Parathyroid adenoma (tissue), 2 donors: Measurements from ENCODE around the gene OBSL1.
A peak's percentile ranks its signal among the peaks of the same experiment; 100 is the strongest.

ENCODE experiments used
- H2AFZ ChIP-seq: fragments of 300-600 bp; sonication (generic); one replicate; pipeline ENCODE4 v1.7.0; 2017; ENCODE audit warnings: antibody characterized with exemption, mild to moderate bottlenecking
- H3K27ac ChIP-seq: fragments of 300-600 bp; sonication (generic); one replicate; pipeline ENCODE4 v1.7.0; 2017
- H3K27me3 ChIP-seq: fragments of 300-600 bp; sonication (generic); one replicate; pipeline ENCODE4 v1.7.0; 2017; ENCODE audit warnings: low read length; ENCODE audit not compliant: control insufficient read depth, insufficient read depth
- H3K36me3 ChIP-seq: fragments of 300-600 bp; sonication (generic); one replicate; pipeline ENCODE4 v1.7.0; 2017; ENCODE audit warnings: low read length; ENCODE audit not compliant: control insufficient read depth, insufficient read depth
- H3K4me1 ChIP-seq: fragments of 300-600 bp; sonication (generic); one replicate; pipeline ENCODE4 v1.7.0; 2017; ENCODE audit warnings: control low read depth
- H3K4me2 ChIP-seq: fragments of 300-600 bp; sonication (generic); one replicate; pipeline ENCODE4 v1.7.0; 2017; ENCODE audit warnings: low read length
- H3K4me3 ChIP-seq: fragments of 300-600 bp; sonication (generic); one replicate; pipeline ENCODE4 v1.7.0; 2017; ENCODE audit warnings: low read depth, low read length
- H3K79me2 ChIP-seq: fragments of 300-600 bp; sonication (generic); one replicate; pipeline ENCODE4 v1.7.0; 2017; ENCODE audit warnings: control low read depth
- H3K9ac ChIP-seq: fragments of 300-600 bp; sonication (generic); one replicate; pipeline ENCODE4 v1.7.0; 2017; ENCODE audit warnings: mild to moderate bottlenecking
- H3K9me3 ChIP-seq: fragments of 300-600 bp; sonication (generic); one replicate; pipeline ENCODE4 v1.7.0; 2017; ENCODE audit warnings: low read length; ENCODE audit not compliant: control insufficient read depth
- CTCF ChIP-seq: fragments of 300-600 bp; sonication (generic); IDR thresholded peaks from one replicate; pipeline ENCODE4 v1.7.0; 2017; ENCODE audit warnings: antibody characterized with exemption, mild to moderate bottlenecking
- donor health status: primary hyperparathyroidism.

OBSL1 gene

GRCh38 chr2:219509780-219510511, 61.4 kb downstream of the OBSL1 start:
- H3K9ac ChIP-seq: no peak overlapping the region
- H3K4me1 ChIP-seq: peaks cover 14% of the 10 kb centered on the region
- H3K36me3 ChIP-seq: no peaks in the 10 kb centered on the region
- H2AFZ ChIP-seq: peak overlapping the region; percentile 11
- no peaks in the 10 kb centered on the region for H3K9me3 ChIP-seq
- peak; percentile 56 for TF ChIP-seq CTCF
- H3K79me2 ChIP-seq: no peaks in the 10 kb centered on the region
- H3K27ac ChIP-seq: no peak overlapping the region
- no peak overlapping the region for H3K4me2 ChIP-seq
- peaks cover 14% of the 10 kb centered on the region for H3K27me3 ChIP-seq
- H3K4me3 ChIP-seq: no peak overlapping the region

GRCh38 chr2:219508971-219509779, 62.2 kb downstream of the OBSL1 start:
- no peak for TF ChIP-seq CTCF
- H2AFZ ChIP-seq: no peak overlapping the region
- no peak overlapping the region for H3K9ac ChIP-seq
- no peaks in the 10 kb centered on the region for H3K9me3 ChIP-seq
- no peak overlapping the region for H3K27ac ChIP-seq
- H3K36me3 ChIP-seq: no peaks in the 10 kb centered on the region
- H3K79me2 ChIP-seq: no peaks in the 10 kb centered on the region
- H3K27me3 ChIP-seq: peaks cover 14% of the 10 kb centered on the region
- no peak overlapping the region for H3K4me2 ChIP-seq
- H3K4me1 ChIP-seq: peaks cover 10% of the 10 kb centered on the region
- no peak overlapping the region for H3K4me3 ChIP-seq

- no peak overlapping the region for H3K9ac ChIP-seq
- no peak overlapping the region for H3K27ac ChIP-seq
- H3K27me3 ChIP-seq: peaks cover 9% of the 10 kb centered on the region
- no peaks in the 10 kb centered on the region for H3K79me2 ChIP-seq
- H3K4me3 ChIP-seq: no peak overlapping the region
- no peak overlapping the region for H2AFZ ChIP-seq
- TF ChIP-seq CTCF: no peak
- no peaks in the 10 kb centered on the region for H3K36me3 ChIP-seq
- peaks cover 8% of the 10 kb centered on the region for H3K4me1 ChIP-seq
- H3K4me2 ChIP-seq: no peak overlapping the region
- H3K9me3 ChIP-seq: no peaks in the 10 kb centered on the region
These were observed 63.0 kb downstream of the OBSL1 start for GRCh38 chr2:219508444-219508734.

- Histone ChIP-seq H3K4me2 (no peak overlapping the region), H3K9ac (no peak overlapping the region), H3K27me3 (peaks cover 6% of the 10 kb centered on the region), H3K27ac (no peak overlapping the region), H2AFZ (no peak overlapping the region), H3K36me3 (no peaks in the 10 kb centered on the region), H3K79me2 (no peaks in the 10 kb centered on the region), H3K9me3 (no peaks in the 10 kb centered on the region), H3K4me3 (no peak overlapping the region), H3K4me1 (peaks cover 8% of the 10 kb centered on the region)
- no peak for TF ChIP-seq CTCF
These were observed 63.5 kb downstream of the OBSL1 start for GRCh38 chr2:219507581-219508443.
